ENCODE results near the gene EXT2.

DNA sequence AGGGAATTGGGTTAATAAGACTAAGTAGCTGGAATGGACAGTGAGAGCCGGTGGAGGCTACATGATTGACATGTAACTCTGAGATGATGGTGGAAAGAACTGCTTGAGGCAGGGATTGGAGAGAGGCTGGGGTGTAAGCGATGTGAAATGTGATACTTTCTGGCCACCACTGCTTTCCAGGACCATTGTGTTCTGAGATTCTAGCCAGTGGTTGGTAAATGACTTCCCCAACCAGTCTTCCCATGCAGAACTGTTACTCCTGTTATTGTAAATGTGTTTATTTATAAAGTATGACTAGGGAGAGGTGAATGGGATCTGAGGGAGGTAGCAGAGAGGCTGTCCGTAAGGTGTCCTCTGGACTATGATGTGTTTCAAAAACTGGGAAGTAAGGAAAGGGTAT, 18.1 kb downstream of the EXT2 start:
- no peak for TF ChIP-seq POLR2A (IDR thresholded peaks at IDR 0.05)
- TF ChIP-seq, protein P1, sequence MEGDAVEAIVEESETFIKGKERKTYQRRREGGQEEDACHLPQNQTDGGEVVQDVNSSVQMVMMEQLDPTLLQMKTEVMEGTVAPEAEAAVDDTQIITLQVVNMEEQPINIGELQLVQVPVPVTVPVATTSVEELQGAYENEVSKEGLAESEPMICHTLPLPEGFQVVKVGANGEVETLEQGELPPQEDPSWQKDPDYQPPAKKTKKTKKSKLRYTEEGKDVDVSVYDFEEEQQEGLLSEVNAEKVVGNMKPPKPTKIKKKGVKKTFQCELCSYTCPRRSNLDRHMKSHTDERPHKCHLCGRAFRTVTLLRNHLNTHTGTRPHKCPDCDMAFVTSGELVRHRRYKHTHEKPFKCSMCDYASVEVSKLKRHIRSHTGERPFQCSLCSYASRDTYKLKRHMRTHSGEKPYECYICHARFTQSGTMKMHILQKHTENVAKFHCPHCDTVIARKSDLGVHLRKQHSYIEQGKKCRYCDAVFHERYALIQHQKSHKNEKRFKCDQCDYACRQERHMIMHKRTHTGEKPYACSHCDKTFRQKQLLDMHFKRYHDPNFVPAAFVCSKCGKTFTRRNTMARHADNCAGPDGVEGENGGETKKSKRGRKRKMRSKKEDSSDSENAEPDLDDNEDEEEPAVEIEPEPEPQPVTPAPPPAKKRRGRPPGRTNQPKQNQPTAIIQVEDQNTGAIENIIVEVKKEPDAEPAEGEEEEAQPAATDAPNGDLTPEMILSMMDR (IDR thresholded peaks at IDR 0.05) = no peak
